Parathyroid adenoma (tissue), 2 donors: Measurements from ENCODE around the gene BUD13.

ENCODE experiments used
- H2AFZ ChIP-seq: fragments of 300-600 bp; sonication (generic); one replicate; pipeline ENCODE4 v1.7.0; 2017; ENCODE audit warnings: antibody characterized with exemption, mild to moderate bottlenecking
- H3K27ac ChIP-seq: fragments of 300-600 bp; sonication (generic); one replicate; pipeline ENCODE4 v1.7.0; 2017
- H3K27me3 ChIP-seq: fragments of 300-600 bp; sonication (generic); one replicate; pipeline ENCODE4 v1.7.0; 2017; ENCODE audit warnings: low read length; ENCODE audit not compliant: control insufficient read depth, insufficient read depth
- H3K36me3 ChIP-seq: fragments of 300-600 bp; sonication (generic); one replicate; pipeline ENCODE4 v1.7.0; 2017; ENCODE audit warnings: low read length; ENCODE audit not compliant: control insufficient read depth, insufficient read depth
- H3K4me1 ChIP-seq: fragments of 300-600 bp; sonication (generic); one replicate; pipeline ENCODE4 v1.7.0; 2017; ENCODE audit warnings: control low read depth
- H3K4me2 ChIP-seq: fragments of 300-600 bp; sonication (generic); one replicate; pipeline ENCODE4 v1.7.0; 2017; ENCODE audit warnings: low read length
- H3K4me3 ChIP-seq: fragments of 300-600 bp; sonication (generic); one replicate; pipeline ENCODE4 v1.7.0; 2017; ENCODE audit warnings: low read depth, low read length
- H3K79me2 ChIP-seq: fragments of 300-600 bp; sonication (generic); one replicate; pipeline ENCODE4 v1.7.0; 2017; ENCODE audit warnings: control low read depth
- H3K9ac ChIP-seq: fragments of 300-600 bp; sonication (generic); one replicate; pipeline ENCODE4 v1.7.0; 2017; ENCODE audit warnings: mild to moderate bottlenecking
- H3K9me3 ChIP-seq: fragments of 300-600 bp; sonication (generic); one replicate; pipeline ENCODE4 v1.7.0; 2017; ENCODE audit warnings: low read length; ENCODE audit not compliant: control insufficient read depth
- CTCF ChIP-seq: fragments of 300-600 bp; sonication (generic); IDR thresholded peaks from one replicate; pipeline ENCODE4 v1.7.0; 2017; ENCODE audit warnings: antibody characterized with exemption, mild to moderate bottlenecking
- donor health status: primary hyperparathyroidism.

Gene BUD13

GRCh38 chr11:116718955-116719501 lies 53.8 kb downstream of the BUD13 start:
- Histone ChIP-seq H3K27me3 (no peaks in the 10 kb centered on the region), H3K4me1 (no peaks in the 10 kb centered on the region), H3K9ac (no peak overlapping the region), H3K79me2 (no peaks in the 10 kb centered on the region), H2AFZ (no peak overlapping the region), H3K4me3 (no peak overlapping the region), H3K9me3 (no peaks in the 10 kb centered on the region), H3K4me2 (no peak overlapping the region), H3K36me3 (no peaks in the 10 kb centered on the region), H3K27ac (no peak overlapping the region)
- TF ChIP-seq CTCF: no peak

DNA sequence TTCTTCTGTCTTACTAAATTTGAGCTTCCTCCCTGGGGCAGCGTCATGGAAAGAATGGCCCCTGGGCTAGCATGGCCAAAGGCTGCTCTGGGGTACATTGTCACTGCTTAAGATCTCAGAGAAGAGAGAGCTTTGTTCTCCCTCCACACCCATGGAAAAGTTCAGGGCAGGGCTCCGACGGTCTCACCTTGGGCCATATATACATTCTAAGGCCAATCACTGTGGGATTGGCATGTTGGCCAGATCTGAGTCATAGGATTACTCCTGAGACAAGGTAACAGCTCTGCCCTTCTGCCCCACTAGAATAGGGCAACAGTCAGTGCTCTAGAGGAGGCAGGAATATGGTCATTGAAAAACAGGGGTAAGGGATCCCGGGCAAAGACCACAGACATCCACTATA lies 56.2 kb downstream of the BUD13 start:
- H3K4me1 ChIP-seq: no peaks in the 10 kb centered on the region
- no peak overlapping the region for H2AFZ ChIP-seq
- TF ChIP-seq CTCF: no peak
- no peak overlapping the region for H3K27ac ChIP-seq
- no peak overlapping the region for H3K9ac ChIP-seq
- no peaks in the 10 kb centered on the region for H3K79me2 ChIP-seq
- H3K4me3 ChIP-seq: no peak overlapping the region
- H3K4me2 ChIP-seq: no peak overlapping the region
- no peaks in the 10 kb centered on the region for H3K27me3 ChIP-seq
- H3K9me3 ChIP-seq: no peaks in the 10 kb centered on the region
- H3K36me3 ChIP-seq: no peaks in the 10 kb centered on the region

- H3K4me3 ChIP-seq: no peak overlapping the region
- H3K27me3 ChIP-seq: no peaks in the 10 kb centered on the region
- H3K36me3 ChIP-seq: no peaks in the 10 kb centered on the region
- H3K27ac ChIP-seq: no peak overlapping the region
- no peak overlapping the region for H3K9ac ChIP-seq
- H3K4me2 ChIP-seq: no peak overlapping the region
- H3K79me2 ChIP-seq: no peaks in the 10 kb centered on the region
- H3K4me1 ChIP-seq: no peaks in the 10 kb centered on the region
- H3K9me3 ChIP-seq: no peaks in the 10 kb centered on the region
- no peak overlapping the region for H2AFZ ChIP-seq
- TF ChIP-seq CTCF: no peak
Observed at GRCh38 chr11:116715383-116715782, 57.4 kb downstream of the BUD13 start.

DNA sequence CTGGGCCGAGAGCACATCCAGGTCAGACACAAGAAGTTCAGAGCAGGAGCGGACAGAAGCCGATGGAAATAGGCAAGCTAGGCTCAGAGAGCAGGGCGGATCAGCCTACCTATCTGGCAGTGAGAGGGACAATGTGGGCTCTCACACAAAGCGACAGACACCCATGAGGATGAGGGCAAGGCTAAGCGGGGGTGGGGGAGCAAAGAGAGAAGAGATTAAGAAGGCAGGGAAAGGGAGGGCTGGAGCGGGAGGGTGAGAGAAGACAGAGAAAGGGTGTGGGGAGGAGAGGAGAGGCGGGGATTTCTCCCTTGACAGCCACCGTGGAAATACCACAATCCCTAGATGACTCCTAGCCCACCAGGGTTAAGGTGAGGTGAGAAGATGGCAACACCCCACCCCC lies 57.9 kb downstream of the BUD13 start:
- no peak overlapping the region for H3K9ac ChIP-seq
- H3K4me2 ChIP-seq: no peak overlapping the region
- no peaks in the 10 kb centered on the region for H3K4me1 ChIP-seq
- no peaks in the 10 kb centered on the region for H3K36me3 ChIP-seq
- no peak overlapping the region for H2AFZ ChIP-seq
- no peak overlapping the region for H3K27ac ChIP-seq
- no peaks in the 10 kb centered on the region for H3K9me3 ChIP-seq
- no peak overlapping the region for H3K4me3 ChIP-seq
- no peaks in the 10 kb centered on the region for H3K79me2 ChIP-seq
- no peak for TF ChIP-seq CTCF
- H3K27me3 ChIP-seq: no peaks in the 10 kb centered on the region

DNA sequence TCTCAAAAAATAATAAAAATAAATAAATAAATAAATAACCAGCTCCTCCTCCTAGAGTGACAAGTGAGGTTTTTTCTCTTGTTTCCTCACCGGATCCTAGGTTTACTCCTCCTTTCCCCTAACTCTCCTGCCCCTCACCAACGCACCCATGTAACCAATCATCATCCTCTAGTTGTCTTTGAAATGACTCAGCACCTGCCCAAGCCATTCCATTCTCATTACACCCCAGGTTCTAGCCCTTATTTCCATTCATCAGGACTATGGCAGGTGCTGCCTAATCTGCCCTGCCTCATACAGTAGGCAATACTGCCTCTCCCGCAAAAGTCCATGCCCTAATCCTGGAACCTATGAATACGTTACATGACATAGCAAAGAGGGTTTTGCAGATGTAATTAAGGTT lies 60.4 kb downstream of the BUD13 start:
- H3K27me3 ChIP-seq: no peaks in the 10 kb centered on the region
- H3K4me2 ChIP-seq: no peak overlapping the region
- H3K4me3 ChIP-seq: no peak overlapping the region
- no peak overlapping the region for H3K27ac ChIP-seq
- H3K79me2 ChIP-seq: no peaks in the 10 kb centered on the region
- no peaks in the 10 kb centered on the region for H3K36me3 ChIP-seq
- TF ChIP-seq CTCF: no peak
- H3K9me3 ChIP-seq: no peaks in the 10 kb centered on the region
- H2AFZ ChIP-seq: no peak overlapping the region
- H3K9ac ChIP-seq: no peak overlapping the region
- H3K4me1 ChIP-seq: no peaks in the 10 kb centered on the region
